SU-DHL-6 (cell line): ENCODE data around the gene KCTD17.

ENCODE experiments used
- H2AFZ ChIP-seq: fragments of 200-600 bp; sonication (generic); 2 replicates; pipeline ENCODE4 v1.6.1; 2014; ENCODE audit warnings: low read depth, mild to moderate bottlenecking, moderate library complexity, mixed read lengths, antibody characterized with exemption, low read length; ENCODE audit not compliant: severe bottlenecking
- H3F3A ChIP-seq: fragments of 200-600 bp; shearing (Covaris generic); 2 replicates; pipeline ENCODE4 v1.6.0; 2016; ENCODE audit warnings: antibody characterized with exemption, mild to moderate bottlenecking; ENCODE audit not compliant: insufficient read depth
- H3K27ac ChIP-seq: fragments of 200-600 bp; sonication (generic); 2 replicates; pipeline ENCODE4 v1.5.1; 2016; ENCODE audit warnings: low read depth, mild to moderate bottlenecking, low read length, moderate library complexity, mixed read lengths
- H3K27me3 ChIP-seq: fragments of 200-600 bp; sonication (generic), shearing (Covaris generic); 2 replicates; pipeline ENCODE4 v1.6.0; 2014; ENCODE audit warnings: mild to moderate bottlenecking, low read length
- H3K36me3 ChIP-seq: fragments of 200-600 bp; sonication (generic); 2 replicates; pipeline ENCODE4 v1.6.1; 2014; ENCODE audit warnings: mild to moderate bottlenecking, low read length, mixed read lengths
- H3K4me2 ChIP-seq: fragments of 300-600, 200-600 bp; shearing (Covaris generic), sonication (generic); 2 replicates; pipeline ENCODE4 v1.6.0; 2014; ENCODE audit warnings: low read length, low read depth, mild to moderate bottlenecking; ENCODE audit not compliant: poor library complexity, severe bottlenecking
- H3K4me3 ChIP-seq: fragments of 200-600 bp; sonication (generic); 2 replicates; pipeline ENCODE4 v1.5.1; 2014; ENCODE audit warnings: antibody characterized with exemption, low read length, mild to moderate bottlenecking, mixed read lengths; ENCODE audit not compliant: insufficient read depth, poor library complexity, severe bottlenecking
- H3K79me2 ChIP-seq: fragments of 200-600 bp; sonication (generic); 2 replicates; pipeline ENCODE4 v1.6.1; 2014; ENCODE audit warnings: mild to moderate bottlenecking, low read length, moderate library complexity; ENCODE audit not compliant: insufficient read depth
- H3K9ac ChIP-seq: fragments of 200-600 bp; sonication (generic); 2 replicates; pipeline ENCODE4 v1.7.0; 2014; ENCODE audit warnings: mild to moderate bottlenecking, low read length
- H3K9me2 ChIP-seq: fragments of 200-600 bp; sonication (generic); replicated peaks from 2 replicates; pipeline ENCODE4 v1.6.1; 2014; ENCODE audit warnings: low read length; ENCODE audit not compliant: insufficient read depth
- H3K9me3 ChIP-seq: fragments of 200-600 bp; sonication (generic); 2 replicates; pipeline ENCODE4 v1.6.1; 2014; ENCODE audit warnings: low read length, mixed read lengths; ENCODE audit not compliant: insufficient read depth
- H4K20me1 ChIP-seq: fragments of 200-600 bp; sonication (generic); 2 replicates; pipeline ENCODE4 v1.6.1; 2014; ENCODE audit warnings: low read depth, mild to moderate bottlenecking, antibody characterized with exemption, low read length, moderate library complexity, mixed read lengths
- EZH2phosphoT487 ChIP-seq: fragments of 200-600 bp; sonication (generic), shearing (Covaris generic); conservative IDR thresholded peaks from 2 replicates; pipeline ENCODE4 v1.6.1; 2018; ENCODE audit warnings: mild to moderate bottlenecking, antibody characterized with exemption, low read length, moderate library complexity, mixed read lengths
- TF ChIP-seq, protein P1 (sequence below): fragments of 200-600 bp; sonication (generic); IDR thresholded peaks from one replicate; pipeline ENCODE4 v1.5.1; 2017; ENCODE audit warnings: antibody characterized with exemption, mild to moderate bottlenecking, low read length, moderate library complexity; ENCODE audit not compliant: insufficient read depth, poor library complexity, severe bottlenecking

KCTD17 gene

DNA sequence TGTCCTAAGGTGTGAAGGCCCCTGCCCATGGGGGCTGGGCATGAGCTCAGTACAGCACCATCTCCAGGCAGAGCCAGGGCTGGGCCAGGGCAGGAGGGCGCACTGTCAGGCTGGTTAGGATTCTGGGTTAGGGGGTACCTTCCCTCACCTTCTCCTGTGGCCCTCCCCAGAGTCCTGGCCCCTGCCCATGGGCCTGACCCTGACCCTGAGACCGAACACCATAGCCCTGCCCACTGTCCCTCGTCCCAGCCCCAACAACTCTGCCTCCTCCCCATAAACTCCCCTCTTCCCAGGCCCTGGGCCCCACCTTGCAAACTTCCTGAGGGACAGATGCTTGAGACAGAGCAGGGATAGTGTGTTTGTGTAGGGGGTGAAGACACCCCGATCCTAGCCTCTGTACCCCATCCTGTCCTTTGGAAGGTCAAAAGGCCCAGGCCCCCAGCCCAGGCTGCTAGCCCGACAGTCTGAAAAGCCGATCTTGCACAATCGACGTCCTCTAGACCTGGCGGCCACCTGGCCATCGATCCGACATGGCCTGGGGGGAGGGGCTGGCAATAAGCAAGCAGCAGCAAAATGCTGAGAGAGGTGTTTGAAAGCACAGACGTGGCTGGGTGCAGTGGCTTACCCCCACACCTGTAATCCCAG, 60.7 kb downstream of the KCTD17 start:
- no peak overlapping the region for H2AFZ ChIP-seq
- no peaks in the 10 kb centered on the region for H3K9me3 ChIP-seq
- H3K4me2 ChIP-seq = no peak overlapping the region
- H3K79me2 ChIP-seq = no peaks in the 10 kb centered on the region
- H3K9me2 ChIP-seq = no peaks in the 10 kb centered on the region
- H4K20me1 ChIP-seq = no peaks in the 10 kb centered on the region
- no peak overlapping the region for H3K27ac ChIP-seq
- H3K9ac ChIP-seq = no peak overlapping the region
- no peaks in the 10 kb centered on the region for H3K36me3 ChIP-seq
- TF ChIP-seq, protein P1, sequence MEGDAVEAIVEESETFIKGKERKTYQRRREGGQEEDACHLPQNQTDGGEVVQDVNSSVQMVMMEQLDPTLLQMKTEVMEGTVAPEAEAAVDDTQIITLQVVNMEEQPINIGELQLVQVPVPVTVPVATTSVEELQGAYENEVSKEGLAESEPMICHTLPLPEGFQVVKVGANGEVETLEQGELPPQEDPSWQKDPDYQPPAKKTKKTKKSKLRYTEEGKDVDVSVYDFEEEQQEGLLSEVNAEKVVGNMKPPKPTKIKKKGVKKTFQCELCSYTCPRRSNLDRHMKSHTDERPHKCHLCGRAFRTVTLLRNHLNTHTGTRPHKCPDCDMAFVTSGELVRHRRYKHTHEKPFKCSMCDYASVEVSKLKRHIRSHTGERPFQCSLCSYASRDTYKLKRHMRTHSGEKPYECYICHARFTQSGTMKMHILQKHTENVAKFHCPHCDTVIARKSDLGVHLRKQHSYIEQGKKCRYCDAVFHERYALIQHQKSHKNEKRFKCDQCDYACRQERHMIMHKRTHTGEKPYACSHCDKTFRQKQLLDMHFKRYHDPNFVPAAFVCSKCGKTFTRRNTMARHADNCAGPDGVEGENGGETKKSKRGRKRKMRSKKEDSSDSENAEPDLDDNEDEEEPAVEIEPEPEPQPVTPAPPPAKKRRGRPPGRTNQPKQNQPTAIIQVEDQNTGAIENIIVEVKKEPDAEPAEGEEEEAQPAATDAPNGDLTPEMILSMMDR = no peak
- TF ChIP-seq EZH2phosphoT487 = no peak
- H3F3A ChIP-seq = no peaks in the 10 kb centered on the region
- H3K4me3 ChIP-seq = no peak overlapping the region
- H3K27me3 ChIP-seq = no peaks in the 10 kb centered on the region
